ENCODE results near the gene RBBP8.

RBBP8 gene

DNA sequence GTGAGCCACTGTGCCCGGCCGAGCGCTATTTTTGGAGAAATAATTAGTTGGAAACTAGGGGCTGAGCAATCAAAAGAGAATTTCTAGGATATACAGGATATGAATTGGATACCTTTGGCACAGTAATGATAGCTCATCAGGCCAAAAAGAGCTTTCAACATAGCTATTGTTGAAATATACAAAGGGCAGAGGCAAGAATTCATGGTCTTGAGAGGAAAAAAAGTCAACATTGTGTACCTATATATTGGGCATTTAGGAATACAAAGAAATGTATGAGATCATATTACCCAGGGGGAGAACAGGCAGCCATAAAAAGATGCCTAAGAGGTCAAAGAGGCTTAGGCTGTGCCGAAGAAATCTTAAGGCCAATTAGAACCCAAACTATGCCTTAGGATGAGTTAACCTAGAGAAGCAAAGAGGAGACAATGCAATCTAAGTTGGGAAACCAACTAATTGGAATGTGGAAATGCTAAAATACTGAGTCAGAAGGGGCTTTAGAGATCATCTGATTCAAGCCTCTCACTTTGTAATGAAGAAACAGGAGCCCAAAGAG, 99.0 kb downstream of the RBBP8 start:
- TF ChIP-seq, protein P1, sequence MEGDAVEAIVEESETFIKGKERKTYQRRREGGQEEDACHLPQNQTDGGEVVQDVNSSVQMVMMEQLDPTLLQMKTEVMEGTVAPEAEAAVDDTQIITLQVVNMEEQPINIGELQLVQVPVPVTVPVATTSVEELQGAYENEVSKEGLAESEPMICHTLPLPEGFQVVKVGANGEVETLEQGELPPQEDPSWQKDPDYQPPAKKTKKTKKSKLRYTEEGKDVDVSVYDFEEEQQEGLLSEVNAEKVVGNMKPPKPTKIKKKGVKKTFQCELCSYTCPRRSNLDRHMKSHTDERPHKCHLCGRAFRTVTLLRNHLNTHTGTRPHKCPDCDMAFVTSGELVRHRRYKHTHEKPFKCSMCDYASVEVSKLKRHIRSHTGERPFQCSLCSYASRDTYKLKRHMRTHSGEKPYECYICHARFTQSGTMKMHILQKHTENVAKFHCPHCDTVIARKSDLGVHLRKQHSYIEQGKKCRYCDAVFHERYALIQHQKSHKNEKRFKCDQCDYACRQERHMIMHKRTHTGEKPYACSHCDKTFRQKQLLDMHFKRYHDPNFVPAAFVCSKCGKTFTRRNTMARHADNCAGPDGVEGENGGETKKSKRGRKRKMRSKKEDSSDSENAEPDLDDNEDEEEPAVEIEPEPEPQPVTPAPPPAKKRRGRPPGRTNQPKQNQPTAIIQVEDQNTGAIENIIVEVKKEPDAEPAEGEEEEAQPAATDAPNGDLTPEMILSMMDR (conservative IDR thresholded peaks at IDR 0.05; ENCODE audit: low read depth) = no peak
- H3K27ac ChIP-seq = peak overlapping the region; percentile 83
- ChIA-PET POLR2A (ENCODE audit: low non-redundant PET) (no interaction called here), CTCF (interaction anchor here (0.6 to 1.5 kb wide), 5 partner anchors 9 to 347 kb away, joined by 3 to 6 read pairs (median 5); no protein-coding TSS in a partner anchor)
- peak; percentile 59 for DNase-seq (ENCODE audit: low spot score)

DNA sequence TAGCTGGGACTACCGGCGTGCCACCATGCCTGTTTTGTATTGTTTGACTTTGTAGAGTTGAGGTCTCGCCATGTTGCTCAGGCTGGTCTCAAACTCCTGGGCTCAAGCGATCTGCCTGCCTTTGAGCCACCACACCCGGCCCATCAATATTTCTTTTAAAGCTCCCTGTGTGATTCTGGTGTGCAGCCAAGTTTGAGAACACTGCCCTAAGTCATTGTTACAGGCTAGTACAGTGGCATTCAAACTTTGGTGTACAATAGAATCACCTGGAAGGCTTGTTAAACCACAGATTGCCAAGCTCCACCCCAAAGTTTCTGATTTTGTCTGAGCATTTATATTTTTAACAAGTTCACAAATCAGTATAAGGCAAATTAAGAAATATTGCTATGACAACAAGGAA, 99.9 kb downstream of the RBBP8 start:
- TF ChIP-seq, protein P1 (conservative IDR thresholded peaks at IDR 0.05; ENCODE audit: low read depth) = no peak
- DNase-seq (ENCODE audit: low spot score) = no peak
- ChIA-PET CTCF (interaction anchor here (1.3 kb wide), 1 partner anchor 9 kb away, joined by 4 read pairs; no protein-coding TSS in a partner anchor), POLR2A (ENCODE audit: low non-redundant PET) (no interaction called here)
- peak overlapping the region; percentile 55 for H3K27ac ChIP-seq

DNA sequence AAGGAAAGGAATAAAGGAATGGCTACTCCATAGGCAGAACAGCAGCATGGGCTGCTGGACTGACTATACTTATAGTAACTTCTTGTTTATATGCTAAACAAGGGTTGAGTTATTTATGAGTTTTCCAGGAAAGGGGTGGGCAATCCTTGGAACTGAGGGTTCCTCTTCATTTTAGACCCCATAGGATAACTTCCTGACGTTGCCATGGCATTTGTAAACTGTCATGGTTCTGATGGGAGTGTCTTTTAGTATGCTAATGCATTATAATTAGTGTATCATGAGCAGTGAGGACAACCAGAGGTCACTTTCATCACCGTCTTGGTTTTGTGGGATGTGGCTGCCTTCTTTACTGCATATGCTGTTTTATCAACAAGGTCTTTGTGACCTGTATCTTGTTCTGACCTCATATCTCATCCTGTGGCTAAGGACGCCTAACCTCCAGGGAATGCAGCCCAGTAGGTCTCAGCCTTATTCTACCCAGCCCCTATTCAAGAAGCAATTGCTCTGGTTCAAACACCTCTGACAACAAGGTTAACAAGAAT, 103.6 kb downstream of the RBBP8 start:
- TF ChIP-seq, protein P1 (conservative IDR thresholded peaks at IDR 0.05; ENCODE audit: low read depth) = no peak
- DNase-seq (ENCODE audit: low spot score) = no peak
- CTCF ChIA-PET = no interaction called here
- no peak overlapping the region for H3K27ac ChIP-seq
- POLR2A ChIA-PET (ENCODE audit: low non-redundant PET) = no interaction called here

DNA sequence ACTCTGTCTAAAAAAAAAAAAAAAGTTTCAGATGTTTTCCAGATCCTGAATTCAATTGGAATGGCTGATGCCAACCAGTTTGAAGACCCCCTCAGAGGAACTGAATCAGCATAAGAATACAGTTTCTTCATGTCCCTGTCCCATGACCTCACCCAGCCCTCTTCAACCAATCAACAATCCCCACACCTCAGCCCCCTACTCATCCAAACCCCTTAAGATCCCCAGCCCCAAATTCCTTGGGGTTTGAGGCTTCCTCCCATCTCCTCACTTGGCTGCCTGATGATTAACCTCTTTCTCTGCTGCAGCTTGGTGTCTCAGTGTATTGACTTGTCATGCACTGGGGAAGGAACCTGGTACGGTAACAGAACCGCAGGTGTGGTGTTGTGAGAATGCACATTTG, 104.5 kb downstream of the RBBP8 start:
- CTCF ChIA-PET = no interaction called here
- no peak overlapping the region for H3K27ac ChIP-seq
- DNase-seq (ENCODE audit: low spot score) = no peak
- POLR2A ChIA-PET (ENCODE audit: low non-redundant PET) = no interaction called here
- TF ChIP-seq, protein P1 (conservative IDR thresholded peaks at IDR 0.05; ENCODE audit: low read depth) = no peak

DNA sequence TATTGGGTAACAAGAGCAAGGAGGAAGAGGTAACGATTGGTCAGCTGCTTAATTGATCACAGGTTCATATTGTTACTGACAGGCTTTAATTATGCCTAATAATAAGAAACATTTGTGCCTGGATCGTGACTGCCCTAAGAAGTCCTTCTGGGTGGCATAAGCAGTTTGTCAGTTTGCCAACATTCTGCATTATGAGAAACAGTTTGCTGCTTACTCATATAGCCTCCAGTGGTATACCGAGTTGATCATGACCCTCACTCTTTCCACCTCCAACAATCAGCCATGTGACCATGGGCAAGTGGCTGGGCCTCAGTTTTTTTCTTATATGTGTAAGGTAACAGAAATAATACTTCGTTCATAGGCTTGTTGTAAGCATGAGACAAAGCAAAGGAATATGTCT, 105.6 kb downstream of the RBBP8 start:
- POLR2A ChIA-PET (ENCODE audit: low non-redundant PET) = no interaction called here
- TF ChIP-seq, protein P1 (conservative IDR thresholded peaks at IDR 0.05; ENCODE audit: low read depth) = no peak
- H3K27ac ChIP-seq = no peak overlapping the region
- peak; percentile 14 for DNase-seq (ENCODE audit: low spot score)
- CTCF ChIA-PET = no interaction called here

DNA sequence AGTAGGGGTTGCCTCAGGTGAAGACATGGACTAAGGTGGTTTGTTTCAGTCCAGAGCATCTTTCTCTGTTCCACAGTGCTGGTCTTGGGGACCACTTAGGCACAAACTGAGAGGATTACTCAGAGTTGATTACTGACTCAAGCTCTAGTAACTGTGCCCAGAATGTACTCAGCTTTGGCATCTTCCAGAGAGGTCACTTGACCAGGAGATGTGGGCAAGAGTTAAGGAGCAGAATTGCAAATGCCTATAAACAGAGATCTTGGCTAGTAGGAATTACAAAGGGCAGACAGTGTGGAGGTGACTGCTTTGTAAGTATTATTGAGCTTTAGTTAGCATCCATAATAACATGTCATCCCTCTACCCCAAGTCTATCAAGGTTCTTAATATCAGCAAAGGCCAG, 109.0 kb downstream of the RBBP8 start:
- ChIA-PET POLR2A (ENCODE audit: low non-redundant PET) (no interaction called here), CTCF (interaction anchor here (0.6 to 1.2 kb wide), 3 partner anchors 9 to 309 kb away, joined by 3 to 4 read pairs (median 3); no protein-coding TSS in a partner anchor)
- TF ChIP-seq, protein P1 (conservative IDR thresholded peaks at IDR 0.05; ENCODE audit: low read depth) = no peak
- H3K27ac ChIP-seq = no peak overlapping the region
- no peak for DNase-seq (ENCODE audit: low spot score)

Measured in RWPE1 (cell line).